SH-SY5Y (cell line): ENCODE measurements around the gene TENM4.

Experiments
- GATA2 ChIP-seq: IDR thresholded peaks from 2 replicates; pipeline ENCODE4 v1.6.1; 2011; ENCODE audit warnings: mild to moderate bottlenecking, low read depth, low read length
- GATA3 ChIP-seq: IDR thresholded peaks from 2 replicates; pipeline ENCODE4 v1.6.1; 2011; ENCODE audit warnings: low read depth, mild to moderate bottlenecking, low read length, moderate library complexity

DNA sequence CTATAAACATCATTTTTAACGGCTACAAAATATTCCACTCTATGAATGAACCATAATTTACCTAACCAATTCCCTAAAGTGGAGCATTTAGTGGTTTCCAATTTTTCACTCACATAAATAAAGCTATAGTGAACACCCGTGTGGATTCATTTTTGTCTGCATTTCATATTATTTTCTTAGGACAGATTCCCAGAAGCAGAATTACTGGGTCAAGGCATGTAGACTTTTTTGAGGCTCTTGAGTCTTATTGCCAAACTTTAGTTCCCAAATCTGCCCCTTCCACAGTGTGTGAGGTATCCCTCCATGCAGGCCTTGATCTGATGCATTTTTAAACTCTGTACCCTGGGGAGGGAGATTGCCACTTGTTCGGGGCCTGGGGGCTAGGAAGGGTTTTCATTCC is 198.2 kb downstream of the TENM4 start:
- TF ChIP-seq GATA2 (no peak), GATA3 (no peak)
